Immature natural killer cell (primary cell): ENCODE results near the gene SLC30A10. TPM values are rescaled to one million over a fixed set of nuclear protein-coding genes. Genes with fewer than 3 reads are reported as not detected.
A peak's percentile ranks its signal among the peaks of the same experiment; 100 is the strongest.
"Not testable (repeated sequence)": the region's sequence is repeated elsewhere in the genome, so short reads cannot be mapped to it uniquely, and the experiment has no call there.

Source experiments
- DNase-seq, 3 donors: peaks; one replicate each; pipeline ENCODE4 v3.0.0; 2022; ENCODE audit warnings: mixed read lengths in 1 of 3
- H3K27ac Mint-ChIP-seq, 6 donors: one replicate each; pipeline ENCODE4 v1.8.0; 2020; ENCODE audit warnings: mixed read lengths in 6 of 6, mild to moderate bottlenecking in 5 of 6, inconsistent platforms in 4 of 6, moderate library complexity in 3 of 6
- H3K27me3 Mint-ChIP-seq, 3 donors: one replicate each; pipeline ENCODE4 v1.8.0; 2020 to 2021; ENCODE audit warnings: low read depth in 3 of 3, mild to moderate bottlenecking in 3 of 3, mixed read lengths in 3 of 3, moderate library complexity in 3 of 3, inconsistent platforms in 1 of 3
- H3K36me3 Mint-ChIP-seq, 3 donors: one replicate each; pipeline ENCODE4 v1.8.0; 2020; ENCODE audit warnings: mixed read lengths in 3 of 3, inconsistent platforms in 2 of 3, mild to moderate bottlenecking in 2 of 3
- H3K4me1 Mint-ChIP-seq, 2 donors: one replicate each; pipeline ENCODE4 v1.8.0; 2020; ENCODE audit warnings: inconsistent platforms in 2 of 2, mild to moderate bottlenecking in 2 of 2, mixed read lengths in 2 of 2, moderate library complexity in 1 of 2
- H3K4me3 Mint-ChIP-seq, 5 donors: one replicate each; pipeline ENCODE4 v1.8.0; 2020; ENCODE audit warnings: mild to moderate bottlenecking in 5 of 5, mixed read lengths in 5 of 5, inconsistent platforms in 3 of 5, moderate library complexity in 3 of 5
- H3K9me3 Mint-ChIP-seq, 6 donors: one replicate each; pipeline ENCODE4 v1.8.0; 2020; ENCODE audit warnings: mild to moderate bottlenecking in 6 of 6, mixed read lengths in 6 of 6, inconsistent platforms in 4 of 6, moderate library complexity in 3 of 6
- polyA plus RNA-seq, 3 donors: library from polyadenylated mRNA; unstranded; fragments of 300-500 nt; fragmentation: Illumina TruSeq; gene quantifications; one replicate each; pipeline ENCODE4 v1.2.3, GENCODE V29; 2021

SLC30A10 gene
- polyA plus RNA-seq, 3 donors from 2014 or later = not detected

DNA sequence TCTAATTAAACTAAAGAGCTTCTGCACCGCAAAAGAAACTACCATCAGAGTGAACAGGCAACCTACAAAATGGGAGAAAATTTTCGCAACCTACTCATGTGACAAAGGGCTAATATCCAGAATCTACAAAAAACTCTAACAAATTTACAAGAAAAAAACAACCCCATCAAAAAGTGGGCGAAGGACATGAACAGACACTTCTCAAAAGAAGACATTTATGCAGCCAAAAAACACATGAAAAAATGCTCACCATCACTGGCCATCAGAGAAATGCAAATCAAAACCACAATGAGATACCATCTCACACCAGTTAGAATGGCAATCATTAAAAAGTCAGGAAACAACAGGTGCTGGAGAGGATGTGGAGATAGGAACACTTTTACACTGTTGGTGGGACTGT, 20.4 kb upstream of the SLC30A10 start:
- not testable (repeated sequence) for H3K36me3 Mint-ChIP-seq, H3K27ac Mint-ChIP-seq, H3K9me3 Mint-ChIP-seq, H3K4me1 Mint-ChIP-seq, DNase-seq, H3K4me3 Mint-ChIP-seq, H3K27me3 Mint-ChIP-seq

DNA sequence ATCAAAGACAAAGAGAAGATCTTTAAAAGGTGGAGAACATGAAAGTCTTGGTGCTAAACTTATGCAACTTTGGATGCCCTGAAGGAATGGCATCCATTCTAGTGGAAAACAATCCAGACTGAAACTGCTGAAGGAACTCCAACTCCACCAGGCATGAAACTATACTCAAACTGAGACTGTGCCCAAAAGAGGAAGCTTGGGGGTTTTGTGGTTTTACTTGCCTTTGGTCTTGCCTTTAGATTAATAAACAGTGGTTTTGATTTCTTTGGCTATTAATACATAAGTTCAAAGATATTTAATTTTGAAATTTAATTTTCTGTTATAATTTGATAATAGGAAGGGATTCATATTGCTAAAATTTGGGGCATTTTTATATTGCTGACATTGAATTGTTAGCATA, 17.4 kb upstream of the SLC30A10 start:
- H3K36me3 Mint-ChIP-seq = no peaks in the 10 kb centered on the region
- H3K4me1 Mint-ChIP-seq = no peaks in the 10 kb centered on the region
- peaks cover 0 to 12% (median 9%) of the 10 kb centered on the region in 3 donors for H3K27me3 Mint-ChIP-seq
- no peak overlapping the region for H3K27ac Mint-ChIP-seq
- H3K4me3 Mint-ChIP-seq = no peak overlapping the region
- H3K9me3 Mint-ChIP-seq = peaks cover 0 to 7% (median 5%) of the 10 kb centered on the region in 6 donors
- DNase-seq = no peak

DNA sequence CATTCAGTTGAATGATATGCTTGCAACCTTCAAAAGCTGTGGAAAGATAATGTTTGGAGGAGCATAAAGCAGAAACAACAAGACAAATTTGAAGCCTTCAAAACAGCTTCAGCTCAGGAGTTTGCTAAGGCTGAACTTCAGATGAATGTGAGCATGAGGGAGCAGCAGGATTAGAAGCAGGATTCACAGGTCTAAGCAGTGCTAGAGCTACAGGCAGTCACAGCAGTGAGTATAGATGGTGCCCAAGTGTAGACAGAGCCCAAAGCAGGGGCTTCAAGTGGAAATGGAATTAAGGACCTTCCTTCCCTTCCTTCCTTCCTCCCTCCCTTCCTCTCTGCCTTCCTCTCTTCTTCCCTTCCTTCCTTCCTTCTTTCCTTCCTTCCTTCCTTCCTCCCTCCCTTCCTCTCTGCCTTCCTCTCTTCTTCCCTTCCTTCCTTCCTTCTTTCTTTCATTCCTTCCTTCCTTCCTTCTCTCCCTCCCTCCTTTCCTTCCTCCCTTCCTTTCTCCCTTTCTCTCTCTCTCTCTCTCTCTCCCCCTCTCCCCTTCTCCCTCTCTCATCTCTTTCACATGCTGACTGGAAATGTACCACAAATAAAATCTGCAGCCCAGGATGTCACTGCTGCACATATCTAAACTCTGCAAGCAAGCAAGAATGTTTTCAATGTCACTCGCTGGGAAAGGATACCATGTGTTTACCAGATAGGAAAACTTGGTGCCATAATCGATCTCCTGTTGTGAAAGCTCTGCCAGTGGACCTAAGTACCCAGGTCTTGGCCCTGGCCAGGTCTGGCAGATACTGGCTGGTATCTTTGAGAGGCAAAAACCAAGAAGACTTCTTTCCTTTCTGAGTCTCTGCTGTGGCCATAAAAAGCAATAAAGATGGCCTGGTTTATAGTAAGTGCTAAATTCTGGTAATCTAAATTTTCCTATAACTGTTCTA, 13.1 kb upstream of the SLC30A10 start:
- Mint-ChIP-seq H3K27ac (no peak overlapping the region), H3K9me3 (peaks cover 0 to 7% (median 3%) of the 10 kb centered on the region in 6 donors), H3K27me3 (peaks cover 4 to 14% (median 6%) of the 10 kb centered on the region in 3 donors), H3K36me3 (no peaks in the 10 kb centered on the region), H3K4me1 (no peaks in the 10 kb centered on the region), H3K4me3 (no peak overlapping the region)
- no peak for DNase-seq

GRCh38 chr1:219940707-219941106, 12.3 kb upstream of the SLC30A10 start:
- peaks cover 0 to 7% (median 3%) of the 10 kb centered on the region in 6 donors for H3K9me3 Mint-ChIP-seq
- H3K4me3 Mint-ChIP-seq = no peak overlapping the region
- no peaks in the 10 kb centered on the region for H3K36me3 Mint-ChIP-seq
- DNase-seq = no peak
- H3K27me3 Mint-ChIP-seq = peaks cover 4 to 17% (median 6%) of the 10 kb centered on the region in 3 donors
- no peak overlapping the region for H3K27ac Mint-ChIP-seq
- H3K4me1 Mint-ChIP-seq = no peaks in the 10 kb centered on the region

- H3K9me3 Mint-ChIP-seq = peaks cover 0 to 7% (median 4%) of the 10 kb centered on the region in 6 donors
- H3K36me3 Mint-ChIP-seq = no peaks in the 10 kb centered on the region
- H3K27me3 Mint-ChIP-seq = peaks cover 2 to 19% (median 6%) of the 10 kb centered on the region in 3 donors
- H3K4me1 Mint-ChIP-seq = no peaks in the 10 kb centered on the region
- no peak overlapping the region for H3K4me3 Mint-ChIP-seq
- H3K27ac Mint-ChIP-seq = no peak overlapping the region
- no peak for DNase-seq
These were observed 10.3 kb upstream of the SLC30A10 start for GRCh38 chr1:219938706-219939105.

- not testable (repeated sequence) for DNase-seq, H3K27ac Mint-ChIP-seq, H3K4me3 Mint-ChIP-seq, H3K36me3 Mint-ChIP-seq, H3K4me1 Mint-ChIP-seq
- Mint-ChIP-seq H3K27me3 (peaks cover 11 to 16% (median 14%) of the 10 kb centered on the region in 3 donors), H3K9me3 (peaks cover 0 to 12% (median 0%) of the 10 kb centered on the region in 6 donors)
These were observed 5.4 kb upstream of the SLC30A10 start for GRCh38 chr1:219933763-219934162.

DNA sequence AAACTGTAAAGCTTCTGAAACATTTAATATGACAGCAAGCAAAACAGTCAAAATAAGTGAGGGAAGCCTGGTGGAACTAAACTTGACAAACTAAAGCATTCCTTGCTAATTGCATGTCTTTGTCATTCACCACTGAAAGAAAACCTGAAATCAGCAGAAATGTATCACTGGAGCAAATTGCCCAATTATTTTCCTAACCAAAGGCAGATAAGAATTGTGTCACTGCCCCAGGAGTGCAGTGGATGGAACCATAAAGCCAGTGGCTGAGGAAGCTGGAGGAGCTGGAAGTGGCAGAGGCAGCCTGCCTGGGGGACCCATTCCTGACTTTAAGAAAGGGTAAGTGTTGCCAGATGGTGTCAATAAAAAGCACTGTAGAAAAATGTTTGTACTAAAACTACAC, 2.7 kb upstream of the SLC30A10 start:
- Mint-ChIP-seq H3K27ac (no peak overlapping the region), H3K36me3 (no peaks in the 10 kb centered on the region), H3K9me3 (peaks cover 0 to 13% (median 0%) of the 10 kb centered on the region in 6 donors), H3K4me1 (peaks cover 8 to 14% of the 10 kb centered on the region in 2 donors), H3K27me3 (peaks cover 12 to 20% (median 14%) of the 10 kb centered on the region in 3 donors), H3K4me3 (no peak overlapping the region)
- no peak for DNase-seq

GRCh38 chr1:219928791-219929118, 398 bp upstream of the SLC30A10 start:
- no peak overlapping the region for H3K27ac Mint-ChIP-seq
- H3K36me3 Mint-ChIP-seq = no peaks in the 10 kb centered on the region
- H3K4me1 Mint-ChIP-seq = peaks cover 8 to 14% of the 10 kb centered on the region in 2 donors
- H3K4me3 Mint-ChIP-seq = peak overlapping the region in 1 of 5 donors; percentile 12
- peaks cover 0 to 11% (median 0%) of the 10 kb centered on the region in 6 donors for H3K9me3 Mint-ChIP-seq
- no peak for DNase-seq
- peaks cover 9 to 20% (median 12%) of the 10 kb centered on the region in 3 donors for H3K27me3 Mint-ChIP-seq

- H3K9me3 Mint-ChIP-seq = peaks cover 0 to 9% (median 0%) of the 10 kb centered on the region in 6 donors
- peaks cover 9 to 26% (median 12%) of the 10 kb centered on the region in 3 donors for H3K27me3 Mint-ChIP-seq
- no peak overlapping the region for H3K27ac Mint-ChIP-seq
- peak overlapping the region in 2 of 5 donors; percentile 60 to 73 for H3K4me3 Mint-ChIP-seq
- H3K4me1 Mint-ChIP-seq = peaks cover 8 to 14% of the 10 kb centered on the region in 2 donors
- DNase-seq = no peak
- no peaks in the 10 kb centered on the region for H3K36me3 Mint-ChIP-seq
These were observed 930 bp downstream of the SLC30A10 start for GRCh38 chr1:219927298-219927955.

DNA sequence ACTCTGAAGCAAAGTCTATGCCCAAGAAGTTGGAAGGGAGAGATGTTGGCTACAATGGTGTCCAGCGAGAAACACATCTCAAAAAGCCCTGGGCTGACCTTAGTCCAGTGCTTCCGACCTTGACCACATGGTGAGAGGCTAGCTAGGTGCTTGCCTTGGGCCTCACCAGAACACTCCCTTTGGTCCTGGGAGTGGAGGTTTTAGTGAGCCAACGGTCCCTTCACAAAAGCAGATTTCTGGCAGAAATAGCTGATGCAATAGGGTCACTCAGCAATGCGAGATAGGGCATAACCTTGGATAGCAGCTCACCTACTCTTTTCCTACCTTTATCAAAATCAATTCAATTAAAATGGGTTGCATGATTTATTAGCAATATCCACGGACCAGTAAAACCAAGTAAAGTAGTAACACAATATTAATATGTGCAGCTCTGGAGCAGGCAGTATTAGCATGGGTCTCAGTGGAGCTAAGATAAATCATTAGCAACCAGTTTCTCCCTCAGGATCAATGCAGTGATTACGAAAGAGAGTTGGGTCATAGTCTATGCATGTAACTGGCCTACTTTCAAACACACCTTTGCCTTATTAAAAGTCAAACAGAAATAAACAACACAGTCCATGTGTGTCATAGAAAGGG, 1.9 kb downstream of the SLC30A10 start:
- Mint-ChIP-seq H3K27ac (no peak overlapping the region), H3K4me3 (no peak overlapping the region), H3K4me1 (peaks cover 8 to 14% of the 10 kb centered on the region in 2 donors), H3K27me3 (peaks cover 9 to 24% (median 12%) of the 10 kb centered on the region in 3 donors), H3K9me3 (peaks cover 0 to 9% (median 0%) of the 10 kb centered on the region in 6 donors), H3K36me3 (no peaks in the 10 kb centered on the region)
- DNase-seq = no peak

- Mint-ChIP-seq H3K4me1 (peaks cover 8 to 14% of the 10 kb centered on the region in 2 donors), H3K27me3 (peaks cover 7 to 16% (median 9%) of the 10 kb centered on the region in 3 donors), H3K27ac (no peak overlapping the region), H3K4me3 (no peak overlapping the region), H3K36me3 (no peaks in the 10 kb centered on the region), H3K9me3 (peaks cover 0 to 5% (median 0%) of the 10 kb centered on the region in 6 donors)
- DNase-seq = no peak
These were observed 4.0 kb downstream of the SLC30A10 start for GRCh38 chr1:219924342-219924741.

- H3K27ac Mint-ChIP-seq = no peak overlapping the region
- H3K36me3 Mint-ChIP-seq = no peaks in the 10 kb centered on the region
- H3K4me3 Mint-ChIP-seq = no peak overlapping the region
- DNase-seq = no peak
- H3K27me3 Mint-ChIP-seq = peaks cover 0 to 4% (median 4%) of the 10 kb centered on the region in 3 donors
- H3K4me1 Mint-ChIP-seq = no peaks in the 10 kb centered on the region
- H3K9me3 Mint-ChIP-seq = no peaks in the 10 kb centered on the region
These were observed 10.4 kb downstream of the SLC30A10 start for GRCh38 chr1:219917851-219918466.

DNA sequence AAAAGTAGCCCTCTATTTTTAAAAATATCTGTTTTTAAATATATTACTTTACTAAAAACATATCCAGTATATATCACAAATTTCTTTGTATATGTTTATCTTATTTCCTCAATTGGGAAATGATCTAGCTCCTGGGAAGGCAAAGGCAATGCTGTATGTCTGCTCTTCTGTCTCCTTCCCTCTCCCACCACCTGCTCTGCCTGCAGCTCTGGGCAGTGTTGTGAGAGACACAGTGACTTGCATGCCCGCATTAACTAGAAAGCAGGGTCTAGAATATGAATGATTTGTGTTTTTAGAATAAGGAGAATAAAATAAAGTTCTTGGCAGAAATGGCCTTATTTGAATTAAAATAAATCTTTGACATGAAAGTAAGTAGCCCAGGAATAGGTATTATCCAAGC, 11.1 kb downstream of the SLC30A10 start:
- no peaks in the 10 kb centered on the region for H3K9me3 Mint-ChIP-seq
- peaks cover 0 to 4% (median 4%) of the 10 kb centered on the region in 3 donors for H3K27me3 Mint-ChIP-seq
- no peaks in the 10 kb centered on the region for H3K4me1 Mint-ChIP-seq
- H3K36me3 Mint-ChIP-seq = no peaks in the 10 kb centered on the region
- DNase-seq = no peak
- no peak overlapping the region for H3K4me3 Mint-ChIP-seq
- no peak overlapping the region for H3K27ac Mint-ChIP-seq
